Gastrocnemius medialis (tissue), 4 donors: ENCODE measurements around the gene SLFN11.
"Not testable (repeated sequence)": the region's sequence is repeated elsewhere in the genome, so short reads cannot be mapped to it uniquely, and the experiment has no call there.

Experiments used
- CTCF ChIP-seq, 5 experiments: fragments of 450-650 bp in 3 of 5; fragments of 200-600 bp in 2 of 5; sonication (generic) in 2 of 5; IDR thresholded peaks in 4 of 5; conservative IDR thresholded peaks in 1 of 5; 1 replicate in 4 of 5; 2 replicates in 1 of 5; pipeline ENCODE4 v1.5.1; 2016 to 2019; ENCODE audit warnings: antibody characterized with exemption in 5 of 5, mild to moderate bottlenecking in 3 of 5, moderate library complexity in 3 of 5
- POLR2A ChIP-seq, 2 donors: fragments of 450-650 bp; IDR thresholded peaks; one replicate each; pipeline ENCODE4 v1.6.1; 2017; ENCODE audit warnings: antibody characterized with exemption in 2 of 2, mild to moderate bottlenecking in 2 of 2, moderate library complexity in 2 of 2

DNA sequence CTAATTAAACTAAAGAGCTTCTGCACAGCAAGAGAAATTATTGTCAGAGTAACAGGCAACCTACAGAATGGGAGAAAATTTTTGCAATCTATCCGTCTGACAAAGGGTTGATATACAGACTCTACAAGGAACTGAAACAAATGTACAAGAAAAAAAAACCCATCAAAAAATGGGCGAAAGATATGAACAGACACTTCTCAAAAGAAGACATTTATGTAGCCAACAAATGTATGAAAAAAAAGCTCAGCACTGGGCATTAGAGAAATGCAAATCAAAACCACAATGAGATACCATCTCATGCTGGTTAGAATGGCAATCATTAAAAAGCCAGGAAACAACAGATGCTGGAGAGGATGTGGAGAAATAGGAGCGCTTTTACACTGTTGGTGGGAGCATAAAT is 64.1 kb downstream of the SLFN11 start:
- not testable (repeated sequence) for TF ChIP-seq CTCF (IDR thresholded peaks at IDR 0.05 in 4 of 5, conservative IDR thresholded peaks at IDR 0.05 in 1 of 5); POLR2A (IDR thresholded peaks at IDR 0.05)
